HepG2 (cell line): ENCODE data around the gene KRTAP10-4. TPM values are rescaled to one million over a fixed set of nuclear protein-coding genes. Genes with fewer than 3 reads are reported as not detected.

Experiments used
- ATAC-seq: fragments of 200-7000 bp; cut with Tn5 transposase; 3 replicates; pipeline ENCODE4 v1.9.1; 2020; ENCODE audit warnings: mild to moderate bottlenecking, moderate library complexity
- BruUV-seq: library from RNA; stranded (reverse); fragments of 400-500 nt; replicated peaks from 2 replicates; lab custom pipeline; 2021; lab: Mats Ljungman, UMichigan
- CTCF ChIA-PET: fragments of 300-600 bp; formaldehyde crosslinking; extraction: SDS; loops from one replicate; lab custom pipeline; 2021; ENCODE audit warnings: low total read pairs, inconsistent platforms, low intra/inter-chr PET ratio; lab: Yijun Ruan, JAX
- POLR2A ChIA-PET: fragments of 350-600 bp; sonication (Branson Sonifier 250); formaldehyde crosslinking; loops from one replicate; lab custom pipeline; 2020; ENCODE audit warnings: antibody characterized with exemption, inconsistent platforms; lab: Yijun Ruan, JAX
- DNase-seq: peaks from one replicate; pipeline ENCODE4 v3.0.0-alpha.2; 2015; ENCODE audit warnings: low spot score
- FAIRE-seq: peaks from 3 replicates; lab custom pipeline; 2011; peaks lifted over from hg19 to GRCh38; lab: Jason Lieb, UNC
- H2AFZ ChIP-seq: one replicate; pipeline ENCODE4 v1.6.1; 2011; ENCODE audit warnings: low read length, inconsistent platforms
- H3K27ac ChIP-seq: fragments of 300-600 bp; 3 replicates; pipeline ENCODE4 v1.8.0; 2011; ENCODE audit warnings: mixed run types, mild to moderate bottlenecking, mixed read lengths, low read length, inconsistent platforms; ENCODE audit not compliant: insufficient read depth; ENCODE audit errors: extremely low read length
- H3K27me3 ChIP-seq, 2 experiments: fragments of 200-600 bp in 1 of 2; 2 replicates in 1 of 2; 3 replicates in 1 of 2; pipeline versions ENCODE4 v1.6.0 to v1.8.0; 2011; ENCODE audit warnings: low read length in 2 of 2, mild to moderate bottlenecking in 2 of 2, moderate library complexity in 2 of 2, inconsistent platforms in 1 of 2; ENCODE audit not compliant: insufficient read depth in 2 of 2, control insufficient read depth in 1 of 2
- H3K36me3 ChIP-seq, 2 experiments: fragments of 200-600 bp in 1 of 2; replicated peaks in 1 of 2; 2 replicates in 1 of 2; 3 replicates in 1 of 2; pipeline versions ENCODE4 v1.5.1 to v1.8.0; 2011; ENCODE audit warnings: low read length in 2 of 2, inconsistent platforms in 1 of 2; ENCODE audit not compliant: insufficient read depth in 2 of 2, control insufficient read depth in 1 of 2
- H3K4me1 ChIP-seq: 2 replicates; pipeline ENCODE4 v1.5.1; 2012; ENCODE audit warnings: low read length, inconsistent platforms; ENCODE audit not compliant: insufficient read depth
- H3K4me2 ChIP-seq: 2 replicates; pipeline ENCODE4 v1.6.0; 2011; ENCODE audit warnings: low read depth, low read length, inconsistent platforms
- H3K4me3 ChIP-seq, 3 experiments: fragments of 200-600 bp in 1 of 3; sonication (generic), shearing (Covaris generic) in 1 of 3; replicated peaks in 1 of 3; 2 replicates each; pipeline ENCODE4 v1.5.1; 2011 to 2016; ENCODE audit warnings: low read length in 3 of 3, inconsistent platforms in 2 of 3, low read depth in 2 of 3, mild to moderate bottlenecking in 2 of 3, control low read depth in 1 of 3, mixed read lengths in 1 of 3; ENCODE audit not compliant: insufficient read depth in 1 of 3
- H3K79me2 ChIP-seq: one replicate; pipeline ENCODE4 v1.6.1; 2011; ENCODE audit warnings: low read length, inconsistent platforms; ENCODE audit not compliant: insufficient read depth
- H3K9ac ChIP-seq: 2 replicates; pipeline ENCODE4 v1.6.0; 2011; ENCODE audit warnings: mild to moderate bottlenecking, low read depth, low read length, inconsistent platforms; ENCODE audit not compliant: insufficient read depth
- H3K9me3 ChIP-seq: 2 replicates; pipeline ENCODE4 v1.5.1; 2012; ENCODE audit warnings: mild to moderate bottlenecking, low read length
- H4K20me1 ChIP-seq: 2 replicates; pipeline ENCODE4 v1.6.0; 2011; ENCODE audit warnings: inconsistent platforms, mild to moderate bottlenecking, low read length, moderate library complexity; ENCODE audit not compliant: insufficient read depth
- ATF1 ChIP-seq: IDR thresholded peaks from 2 replicates; pipeline ENCODE4 v1.6.1; 2016; ENCODE audit warnings: mild to moderate bottlenecking, control low read depth
- ATRX ChIP-seq: sonication (generic); formaldehyde crosslinking; IDR thresholded peaks from 2 replicates; pipeline ENCODE4 v1.4.0; 2020; ENCODE audit warnings: missing genetic modification reagents, borderline replicate concordance
- CREB3 ChIP-seq: sonication (generic); formaldehyde crosslinking; IDR thresholded peaks from 2 replicates; pipeline ENCODE4 v1.5.0; 2020; ENCODE audit warnings: missing genetic modification reagents
- CREBL2 ChIP-seq: sonication (generic); formaldehyde crosslinking; IDR thresholded peaks from 2 replicates; pipeline ENCODE4 v1.8.1; 2023; ENCODE audit warnings: missing genetic modification reagents, mild to moderate bottlenecking, borderline replicate concordance
- CTCF ChIP-seq: sonication (generic); formaldehyde crosslinking; IDR thresholded peaks from 2 replicates; pipeline ENCODE4 v1.5.0; 2020; ENCODE audit warnings: mild to moderate bottlenecking, missing genetic modification reagents, moderate library complexity
- ERF ChIP-seq: IDR thresholded peaks from 2 replicates; pipeline ENCODE4 v1.6.1; 2018; ENCODE audit warnings: missing biosample characterization, missing genetic modification reagents
- GATAD1 ChIP-seq: IDR thresholded peaks from 2 replicates; pipeline ENCODE4 v1.6.1; 2016; ENCODE audit warnings: missing genetic modification reagents, missing compliant biosample characterization
- HIVEP1 ChIP-seq: sonication (generic); formaldehyde crosslinking; IDR thresholded peaks from 2 replicates; pipeline ENCODE4 v1.4.0; 2020; ENCODE audit warnings: mild to moderate bottlenecking, missing genetic modification reagents
- IRX3 ChIP-seq: sonication (generic); formaldehyde crosslinking; IDR thresholded peaks from 2 replicates; pipeline ENCODE4 v1.8.1; 2023; ENCODE audit warnings: mild to moderate bottlenecking, low read depth, missing genetic modification reagents, borderline replicate concordance
- MTA3 ChIP-seq: sonication (generic); formaldehyde crosslinking; IDR thresholded peaks from 2 replicates; pipeline ENCODE4 v1.4.0; 2020; ENCODE audit warnings: missing genetic modification reagents
- SMARCE1 ChIP-seq: fragments of 450-650 bp; IDR thresholded peaks from 2 replicates; pipeline ENCODE4 v1.6.1; 2017; ENCODE audit warnings: borderline replicate concordance
- SP140L ChIP-seq: sonication (generic); formaldehyde crosslinking; IDR thresholded peaks from 2 replicates; pipeline ENCODE4 v1.4.0; 2020; ENCODE audit warnings: missing genetic modification reagents, borderline replicate concordance
- ZNF260 ChIP-seq: sonication (generic); formaldehyde crosslinking; IDR thresholded peaks from 2 replicates; pipeline ENCODE4 v1.4.0; 2020; ENCODE audit warnings: missing genetic modification reagents, low read depth, mild to moderate bottlenecking, borderline replicate concordance
- ZNF34 ChIP-seq: sonication (generic); formaldehyde crosslinking; IDR thresholded peaks from 2 replicates; pipeline ENCODE4 v1.4.0; 2020; ENCODE audit warnings: mild to moderate bottlenecking, missing genetic modification reagents, borderline replicate concordance
- ZNF768 ChIP-seq: sonication (generic); formaldehyde crosslinking; IDR thresholded peaks from 2 replicates; pipeline ENCODE4 v1.4.0; 2020; ENCODE audit warnings: missing genetic modification reagents
- ZNF850 ChIP-seq: sonication (generic); formaldehyde crosslinking; conservative IDR thresholded peaks from 2 replicates; pipeline ENCODE4 v1.9.0; 2021; ENCODE audit warnings: mild to moderate bottlenecking, missing genetic modification reagents
- ZNF878 ChIP-seq: sonication (generic); formaldehyde crosslinking; IDR thresholded peaks from 2 replicates; pipeline ENCODE4 v1.8.1; 2023; ENCODE audit warnings: mild to moderate bottlenecking, missing genetic modification reagents, moderate library complexity
- WGBS: methylation state at CpG from one replicate; pipeline ENCODE4 v1.1.6; 2017; ENCODE audit warnings: low lambda C conversion rate; 5-methylcytosine and 5-hydroxymethylcytosine counted together
- in situ Hi-C: cut with HindIII; loops from 2 replicates; pipeline ENCODE4 v1.10.0; 2017; ENCODE audit warnings: low pct_unique_long_range_greater_than_20kb; ENCODE audit not compliant: extremely low pct_ligation_motif_present
- intact Hi-C: fragments of 100-400 bp; cut with micrococcal nuclease; formaldehyde crosslinking; loops from one replicate; pipeline ENCODE4 v1.10.0; 2022; ENCODE audit not compliant: unreplicated experiment
- polyA plus RNA-seq, 8 experiments: library from polyadenylated mRNA; depleted of rRNA in 3 of 8; stranded (reverse) in 7 of 8; unstranded in 1 of 8; fragments of >200 nt; fragmentation: Illumina TruSeq in 4 of 8; extraction: Trizol in 4 of 8; gene quantifications; 2 replicates each; pipeline versions ENCODE4 v1.2.1 to v1.2.3, GENCODE V29; 2011 to 2016; ENCODE audit warnings: low read depth in 4 of 8, missing spikeins in 1 of 8, mixed read lengths in 1 of 8; ENCODE audit not compliant: insufficient read depth in 1 of 8
- total RNA-seq, 5 experiments: library from RNA; depleted of rRNA; stranded (reverse); fragments of >200 nt; fragmentation: Illumina TruSeq; extraction: Trizol; gene quantifications; 2 replicates each; pipeline ENCODE4 v1.2.3, GENCODE V29; 2016; ENCODE audit warnings: low read depth in 1 of 5

The KRTAP10-4 gene
- total and polyA plus RNA-seq, 2 of the 13 experiments (the other 11 are each of a cell fraction or from before 2014, with no cell fraction given), result not detected

GRCh38 chr21:44529503-44530125, 43.9 kb upstream of the KRTAP10-4 start:
- no peak overlapping the region for H3K4me2 ChIP-seq
- BruUV-seq, result no TSS peak
- no peaks in the 10 kb centered on the region for H3K9me3 ChIP-seq
- FAIRE-seq (no peak), DNase-seq (no peak), ATAC-seq (no peak)
- no peaks in the 10 kb centered on the region for H4K20me1 ChIP-seq
- H3K4me1 ChIP-seq, result peaks cover 21% of the 10 kb centered on the region
- no peak overlapping the region for H3K4me3 ChIP-seq
- H3K36me3 ChIP-seq, result no peaks in the 10 kb centered on the region
- H3K79me2 ChIP-seq, result no peaks in the 10 kb centered on the region
- in situ Hi-C loops (no loop called here), intact Hi-C loops (no loop called here)
- peaks cover 0 to 14% of the 10 kb centered on the region in 2 experiments; a peak in 2 of 5 replicates for H3K27me3 ChIP-seq
- H3K27ac ChIP-seq, result no peak overlapping the region
- POLR2A ChIA-PET, result no interaction called here
- CTCF ChIA-PET, result no interaction called here
- no peak overlapping the region for H2AFZ ChIP-seq
- 32% methylated on average over 10 of the region's 23 CpGs for WGBS
- H3K9ac ChIP-seq, result no peak overlapping the region
- TF ChIP-seq ERF (CRISPR knock-in tag) (no peak), GATAD1 (CRISPR knock-in tag) (no peak), ZNF850 (CRISPR knock-in tag) (no peak), ZNF878 (no peak), CREBL2 (CRISPR knock-in tag) (no peak), ZNF34 (no peak), CREB3 (CRISPR knock-in tag) (no peak), ZNF260 (CRISPR knock-in tag) (no peak), ATF1 (CRISPR knock-in tag) (no peak), MTA3 (CRISPR knock-in tag) (no peak), HIVEP1 (CRISPR knock-in tag) (no peak), SP140L (no peak), ZNF768 (no peak), CTCF (no peak), SMARCE1 (no peak), IRX3 (CRISPR knock-in tag) (no peak), ATRX (CRISPR knock-in tag) (no peak)
